Cardiac muscle cell (in vitro differentiated cells and primary cell): ENCODE results near the gene CCR8. TPM values are rescaled to one million over a fixed set of nuclear protein-coding genes. Genes with fewer than 3 reads are reported as not detected.
"Not testable (repeated sequence)": the region's sequence is repeated elsewhere in the genome, so short reads cannot be mapped to it uniquely, and the experiment has no call there.

Experiments used
- DNase-seq, 2 donors: peaks; one replicate each; pipeline versions ENCODE4 v3.0.0 to v3.0.0-alpha.2; 2010 to 2017; ENCODE audit warnings: low read depth in 1 of 2, low spot score in 1 of 2
- H3K27ac ChIP-seq: fragments of 200-600 bp; sonication (generic); 2 replicates; pipeline ENCODE4 v1.5.1; 2016
- H3K27me3 ChIP-seq: fragments of 200-600 bp; sonication (generic); 2 replicates; pipeline ENCODE4 v1.6.0; 2016; ENCODE audit warnings: control low read depth
- H3K36me3 ChIP-seq: fragments of 200-600 bp; sonication (generic); 2 replicates; pipeline ENCODE4 v1.5.1; 2016; ENCODE audit warnings: control low read depth
- H3K4me1 ChIP-seq: fragments of 200-600 bp; sonication (generic); 2 replicates; pipeline ENCODE4 v1.8.1; 2017; ENCODE audit warnings: low read depth, mild to moderate bottlenecking, mixed run types
- H3K4me3 ChIP-seq: fragments of 200-600 bp; sonication (generic); 2 replicates; pipeline ENCODE4 v1.5.1; 2016; ENCODE audit warnings: mild to moderate bottlenecking
- H3K9me3 ChIP-seq: fragments of 200-600 bp; sonication (generic); 2 replicates; pipeline ENCODE4 v1.5.1; 2017; ENCODE audit warnings: low read depth, mild to moderate bottlenecking, control low read depth
- CTCF ChIP-seq: IDR thresholded peaks from 2 replicates; pipeline ENCODE4 v1.5.1; 2012; ENCODE audit warnings: low read depth, mild to moderate bottlenecking, low read length
- polyA plus RNA-seq: library from polyadenylated mRNA; unstranded; fragments of >200 nt; fragmentation: Nextera tagmentation; extraction: Ambion mirVana; gene quantifications from 2 replicates; pipeline ENCODE4 v1.2.1, GENCODE V29; 2016
- total RNA-seq: library from RNA; depleted of rRNA; stranded (reverse); fragments of >200 nt; gene quantifications from 2 replicates; pipeline ENCODE4 v1.2.3, GENCODE V29; 2016

Gene CCR8
- total and polyA plus RNA-seq, 2 experiments from 2014 or later, result not detected

GRCh38 chr3:39362192-39362591 lies 32.7 kb downstream of the CCR8 start:
- Histone ChIP-seq H3K27ac (no peak overlapping the region), H3K9me3 (no peaks in the 10 kb centered on the region), H3K4me3 (no peak overlapping the region), H3K27me3 (no peaks in the 10 kb centered on the region), H3K4me1 (no peaks in the 10 kb centered on the region), H3K36me3 (no peaks in the 10 kb centered on the region)
- DNase-seq, result peak; percentile 23 to 69
- no peak for TF ChIP-seq CTCF

GRCh38 chr3:39362812-39363211 lies 33.3 kb downstream of the CCR8 start:
- no peaks in the 10 kb centered on the region for H3K36me3 ChIP-seq
- no peaks in the 10 kb centered on the region for H3K4me1 ChIP-seq
- TF ChIP-seq CTCF, result no peak

GRCh38 chr3:39370450-39370849 lies 40.9 kb downstream of the CCR8 start:
- H3K27ac ChIP-seq, H3K36me3 ChIP-seq, H3K4me1 ChIP-seq, DNase-seq, H3K4me3 ChIP-seq, H3K27me3 ChIP-seq, H3K9me3 ChIP-seq: not testable (repeated sequence)

More at GRCh38 chr3:39362812-39363211, 33.3 kb downstream of the CCR8 start:
- Histone ChIP-seq H3K9me3 (no peaks in the 10 kb centered on the region), H3K4me3 (no peak overlapping the region), H3K27me3 (no peaks in the 10 kb centered on the region), H3K27ac (no peak overlapping the region)
- no peak for DNase-seq

- Histone ChIP-seq H3K4me3 (no peak overlapping the region), H3K27me3 (no peaks in the 10 kb centered on the region), H3K36me3 (no peaks in the 10 kb centered on the region), H3K4me1 (peaks cover 7% of the 10 kb centered on the region), H3K27ac (no peak overlapping the region), H3K9me3 (no peaks in the 10 kb centered on the region)
- DNase-seq, result no peak
- no peak for TF ChIP-seq CTCF
These were observed 43.3 kb downstream of the CCR8 start for GRCh38 chr3:39372833-39373232.

GRCh38 chr3:39376959-39377634 lies 47.6 kb downstream of the CCR8 start:
- Histone ChIP-seq H3K36me3 (no peaks in the 10 kb centered on the region), H3K4me1 (peaks cover 7% of the 10 kb centered on the region), H3K27me3 (no peaks in the 10 kb centered on the region), H3K27ac (peak overlapping the region; percentile 20), H3K9me3 (no peaks in the 10 kb centered on the region), H3K4me3 (no peak overlapping the region)
- peak in 1 of 2 donors; percentile 44 for DNase-seq
- TF ChIP-seq CTCF, result no peak

- no peak overlapping the region for H3K27ac ChIP-seq
- H3K4me3 ChIP-seq, result no peak overlapping the region
- H3K4me1 ChIP-seq, result peaks cover 13% of the 10 kb centered on the region
- DNase-seq, result peak; percentile 35 to 73
- no peaks in the 10 kb centered on the region for H3K27me3 ChIP-seq
- no peaks in the 10 kb centered on the region for H3K36me3 ChIP-seq
- H3K9me3 ChIP-seq, result no peaks in the 10 kb centered on the region
- peak; percentile 75 for TF ChIP-seq CTCF
These were observed 48.6 kb downstream of the CCR8 start for GRCh38 chr3:39378088-39378487.
